IMR-90 (cell line): ENCODE measurements around the gene TNNC1. TPM values are rescaled to one million over a fixed set of nuclear protein-coding genes. Genes with fewer than 3 reads are reported as not detected.

ENCODE experiments used
- ATAC-seq: fragments of 200-7000 bp; cut with Tn5 transposase; 2 replicates; pipeline ENCODE4 v1.9.1; 2020; ENCODE audit warnings: low read depth, mild to moderate bottlenecking, moderate library complexity
- BruUV-seq: library from RNA; stranded (reverse); fragments of 400-500 nt; replicated peaks from 2 replicates; lab custom pipeline; 2021; lab: Mats Ljungman, UMichigan
- CTCF ChIA-PET: fragments of 300-600 bp; formaldehyde crosslinking; extraction: SDS; loops from one replicate; lab custom pipeline; 2021; ENCODE audit warnings: antibody characterized with exemption; lab: Yijun Ruan, JAX
- POLR2A ChIA-PET: fragments of 300-600 bp; sonication (Branson Sonifier 250); formaldehyde crosslinking; loops from one replicate; lab custom pipeline; 2022; ENCODE audit warnings: antibody characterized with exemption; ENCODE audit not compliant: unreplicated experiment; lab: Charles Lee
- DNase-seq: peaks from one replicate; pipeline ENCODE4 v3.0.0; 2013
- H2AFZ ChIP-seq: replicated peaks from 2 replicates; pipeline ENCODE3; 2013; ENCODE audit warnings: low read length, mild to moderate bottlenecking; ENCODE audit not compliant: poor library complexity
- H2AK5ac ChIP-seq: 2 replicates; pipeline ENCODE4 v1.6.1; 2013; ENCODE audit warnings: low read depth, low read length, inconsistent platforms
- H2AK9ac ChIP-seq: replicated peaks from 2 replicates; pipeline ENCODE3; 2013; ENCODE audit warnings: mild to moderate bottlenecking, low read depth, low read length, moderate library complexity; ENCODE audit not compliant: poor library complexity
- H2BK120ac ChIP-seq: 2 replicates; pipeline ENCODE4 v1.6.1; 2013; ENCODE audit warnings: low read depth, low read length, inconsistent platforms
- H2BK15ac ChIP-seq: 3 replicates; pipeline ENCODE4 v1.6.1; 2013; ENCODE audit warnings: low read depth, low read length, inconsistent platforms
- H2BK20ac ChIP-seq: 2 replicates; pipeline ENCODE4 v1.6.1; 2013; ENCODE audit warnings: low read depth, mild to moderate bottlenecking, inconsistent platforms, low read length, moderate library complexity
- H2BK5ac ChIP-seq: 2 replicates; pipeline ENCODE4 v1.6.1; 2013; ENCODE audit warnings: mild to moderate bottlenecking, low read depth, low read length, inconsistent platforms; ENCODE audit not compliant: poor library complexity, severe bottlenecking
- H3K14ac ChIP-seq: replicated peaks from 2 replicates; pipeline ENCODE4 v1.6.1; 2013; ENCODE audit warnings: low read depth, low read length, inconsistent platforms
- H3K18ac ChIP-seq: 2 replicates; pipeline ENCODE4 v1.6.1; 2013; ENCODE audit warnings: low read depth, low read length, control low read depth
- H3K23ac ChIP-seq: 2 replicates; pipeline ENCODE4 v1.6.1; 2013; ENCODE audit warnings: low read depth, low read length, inconsistent platforms
- H3K27ac ChIP-seq: 2 replicates; pipeline ENCODE4 v1.5.1; 2013; ENCODE audit warnings: mild to moderate bottlenecking, control low read depth, low read length; ENCODE audit not compliant: insufficient read depth
- H3K27me3 ChIP-seq: 2 replicates; pipeline ENCODE4 v1.6.1; 2013; ENCODE audit warnings: low read length; ENCODE audit not compliant: control insufficient read depth, insufficient read depth
- H3K36me3 ChIP-seq: 2 replicates; pipeline ENCODE4 v1.6.1; 2013; ENCODE audit warnings: low read length, mixed read lengths; ENCODE audit not compliant: control insufficient read depth, insufficient read depth
- H3K4ac ChIP-seq: 2 replicates; pipeline ENCODE4 v1.6.1; 2013; ENCODE audit warnings: low read depth, low read length, inconsistent platforms
- H3K4me1 ChIP-seq: 2 replicates; pipeline ENCODE4 v1.6.1; 2013; ENCODE audit warnings: low read length, mixed read lengths; ENCODE audit not compliant: control insufficient read depth, insufficient read depth
- H3K4me2 ChIP-seq: 2 replicates; pipeline ENCODE4 v1.6.1; 2013; ENCODE audit warnings: low read depth, mild to moderate bottlenecking, control low read depth, low read length, moderate library complexity
- H3K4me3 ChIP-seq: 2 replicates; pipeline ENCODE4 v1.5.1; 2013; ENCODE audit warnings: low read depth, mild to moderate bottlenecking, control low read depth, low read length, moderate library complexity; ENCODE audit not compliant: insufficient read depth
- H3K56ac ChIP-seq: 2 replicates; pipeline ENCODE4 v1.6.1; 2013; ENCODE audit warnings: low read length, inconsistent platforms; ENCODE audit not compliant: insufficient read depth; ENCODE audit errors: extremely low read depth
- H3K79me1 ChIP-seq, 2 experiments: 2 replicates each; pipeline ENCODE4 v1.6.1; 2013; ENCODE audit warnings: low read length in 2 of 2, inconsistent platforms in 1 of 2, low read depth in 1 of 2
- H3K9ac ChIP-seq: 2 replicates; pipeline ENCODE4 v1.6.1; 2013; ENCODE audit warnings: low read depth, low read length, control low read depth
- H3K9me1 ChIP-seq: 2 replicates; pipeline ENCODE4 v1.6.1; 2013; ENCODE audit warnings: low read length, inconsistent platforms; ENCODE audit not compliant: insufficient read depth
- H3K9me3 ChIP-seq: 2 replicates; pipeline ENCODE4 v1.6.1; 2013; ENCODE audit warnings: low read length; ENCODE audit not compliant: control insufficient read depth, insufficient read depth
- H4K20me1 ChIP-seq: 2 replicates; pipeline ENCODE4 v1.6.1; 2013; ENCODE audit warnings: low read length, inconsistent platforms; ENCODE audit not compliant: insufficient read depth
- H4K5ac ChIP-seq: 2 replicates; pipeline ENCODE4 v1.6.1; 2013; ENCODE audit warnings: mild to moderate bottlenecking, low read depth, low read length, control low read depth
- H4K8ac ChIP-seq, 2 experiments: 2 replicates each; pipeline ENCODE4 v1.6.1; 2013; ENCODE audit warnings: low read depth in 2 of 2, low read length in 2 of 2, control low read depth in 1 of 2, inconsistent platforms in 1 of 2
- H4K91ac ChIP-seq: 2 replicates; pipeline ENCODE4 v1.6.1; 2013; ENCODE audit warnings: low read depth, low read length, inconsistent platforms; ENCODE audit not compliant: insufficient read depth
- MXI1 ChIP-seq: IDR thresholded peaks from 2 replicates; pipeline ENCODE4 v1.6.1; 2012; ENCODE audit warnings: low read depth, mild to moderate bottlenecking, low read length, moderate library complexity, borderline replicate concordance
- RAD21 ChIP-seq: IDR thresholded peaks from 2 replicates; pipeline ENCODE4 v1.6.1; 2012; ENCODE audit warnings: low read length, improper control_type of control experiment
- WGBS, 2 experiments: methylation state at CpG; one replicate each; pipeline versions ENCODE4 v1.1.5 to v1.1.7; 2013; ENCODE audit warnings: missing lambda C conversion rate in 2 of 2; ENCODE audit not compliant: insufficient read length in 1 of 2; ENCODE audit errors: extremely low coverage in 2 of 2; 5-methylcytosine and 5-hydroxymethylcytosine counted together
- dilution Hi-C: fragments of 300-500 bp; cut with HindIII; formaldehyde crosslinking; loops from one replicate; pipeline ENCODE4 v1.14.3; 2018; ENCODE audit warnings: low sequenced_read_pairs; ENCODE audit not compliant: unreplicated experiment
- in situ Hi-C: fragments of 300-500 bp; cut with MboI; formaldehyde crosslinking; loops from 3 replicates; pipeline ENCODE4 v1.14.3; 2019; ENCODE audit warnings: low sequenced_read_pairs, inconsistent platforms, mixed read lengths
- intact Hi-C: fragments of 100-400 bp; cut with micrococcal nuclease; formaldehyde crosslinking; loops from 2 replicates; pipeline ENCODE4 v1.10.0; 2022
- polyA plus RNA-seq, 3 experiments: library from polyadenylated mRNA; depleted of rRNA; stranded (reverse); fragments of >200 nt; gene quantifications; 2 replicates each; pipeline ENCODE4 v1.2.3, GENCODE V29; 2012; ENCODE audit warnings: low replicate concordance in 1 of 3
- total RNA-seq: library from RNA; depleted of rRNA; stranded (reverse); fragments of >200 nt; gene quantifications from 2 replicates; pipeline ENCODE4 v1.2.3, GENCODE V29; 2012

TNNC1 gene
- total and polyA plus RNA-seq, 2 of the 4 experiments (the other 2 are of a cell fraction), result 1.3 to 4.6 TPM

DNA sequence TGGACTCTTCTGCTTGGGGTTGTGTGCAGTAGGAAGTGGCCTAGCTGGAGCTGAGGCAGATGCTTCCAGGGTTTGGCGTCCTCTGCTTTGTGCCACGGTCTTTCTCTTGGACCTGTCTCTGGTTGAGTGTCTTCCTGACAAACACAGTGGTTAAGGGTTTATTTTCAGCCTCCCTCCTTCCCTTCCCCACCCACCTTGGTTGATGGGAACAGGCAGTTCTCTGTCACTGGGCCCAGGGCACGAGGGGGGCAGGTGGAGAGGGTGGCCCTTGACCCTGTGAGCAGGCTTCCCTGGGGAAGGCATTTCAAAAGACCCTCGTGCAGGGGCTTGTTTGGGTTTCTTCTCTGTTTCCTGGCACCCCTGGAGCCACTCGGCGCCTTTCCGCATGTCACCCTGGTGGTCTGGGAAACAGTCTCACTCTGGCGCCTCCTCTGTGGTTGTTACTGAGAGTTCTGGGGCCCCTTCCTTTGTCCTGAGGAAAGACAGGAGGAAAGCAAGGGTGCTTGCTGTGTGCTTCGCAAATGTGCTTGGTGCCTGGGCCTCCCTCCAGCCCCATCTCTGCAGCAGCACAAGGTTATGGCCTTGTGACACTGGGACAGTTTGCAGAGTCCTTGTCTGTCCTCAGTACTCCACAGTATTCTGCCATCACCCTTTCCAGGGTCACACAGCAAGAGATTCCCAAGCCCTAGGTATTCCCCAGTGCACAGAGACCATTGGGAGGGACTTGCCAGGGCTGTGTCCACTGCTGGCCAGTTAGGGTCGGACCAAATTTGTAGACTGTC lies 31.0 kb upstream of the TNNC1 start:
- no peak overlapping the region for H4K91ac ChIP-seq
- H3K56ac ChIP-seq, result no peak overlapping the region
- peaks cover 4 to 45% of the 10 kb centered on the region in 2 experiments; a peak in 3 of 4 replicates for H3K79me1 ChIP-seq
- H2AK5ac ChIP-seq, result no peak overlapping the region
- no peak overlapping the region for H3K4me3 ChIP-seq
- BruUV-seq, result no TSS peak
- dilution Hi-C loops (no loop called here), in situ Hi-C loops (no loop called here), intact Hi-C loops (no loop called here)
- TF ChIP-seq MXI1 (no peak), RAD21 (no peak)
- ATAC-seq (no peak), DNase-seq (no peak)
- H2BK120ac ChIP-seq, result no peak overlapping the region
- H3K23ac ChIP-seq, result no peak overlapping the region
- H3K9ac ChIP-seq, result no peak overlapping the region
- no peak overlapping the region for H2BK15ac ChIP-seq
- H4K20me1 ChIP-seq, result peaks cover 32% of the 10 kb centered on the region
- H2AFZ ChIP-seq, result no peak overlapping the region
- peaks cover 13% of the 10 kb centered on the region; the same call in 1 of the 2 replicates for H3K4me1 ChIP-seq
- POLR2A ChIA-PET, result no interaction called here
- CTCF ChIA-PET, result no interaction called here
- H3K27me3 ChIP-seq, result no peaks in the 10 kb centered on the region
- H4K8ac ChIP-seq, result no peak overlapping the region
- no peak overlapping the region; the same call in 1 of the 2 replicates for H3K4ac ChIP-seq
- peaks cover 82% of the 10 kb centered on the region for H3K36me3 ChIP-seq
- no peak overlapping the region for H4K5ac ChIP-seq
- H2BK5ac ChIP-seq, result no peak overlapping the region
- peak overlapping the region; percentile 24; the same call in 1 of the 2 replicates for H3K27ac ChIP-seq
- H2BK20ac ChIP-seq, result no peak overlapping the region
- H3K14ac ChIP-seq, result no peak overlapping the region
- H3K4me2 ChIP-seq, result no peak overlapping the region
- H3K9me3 ChIP-seq, result no peaks in the 10 kb centered on the region
- no peak overlapping the region for H3K18ac ChIP-seq
- peaks cover 14% of the 10 kb centered on the region; the same call in 1 of the 2 replicates for H3K9me1 ChIP-seq
- 60% methylated on average over 4 of the region's 10 CpGs; no CpG with 5 or more reads in 1 of the 2 experiments for WGBS, 2 experiments
- H2AK9ac ChIP-seq, result no peak overlapping the region
